Gastrocnemius medialis (tissue), 4 donors: ENCODE data around the gene NTMT1.

Source experiments
- CTCF ChIP-seq, 5 experiments: fragments of 450-650 bp in 3 of 5; fragments of 200-600 bp in 2 of 5; sonication (generic) in 2 of 5; IDR thresholded peaks in 4 of 5; conservative IDR thresholded peaks in 1 of 5; 1 replicate in 4 of 5; 2 replicates in 1 of 5; pipeline ENCODE4 v1.5.1; 2016 to 2019; ENCODE audit warnings: antibody characterized with exemption in 5 of 5, mild to moderate bottlenecking in 3 of 5, moderate library complexity in 3 of 5
- POLR2A ChIP-seq, 2 donors: fragments of 450-650 bp; IDR thresholded peaks; one replicate each; pipeline ENCODE4 v1.6.1; 2017; ENCODE audit warnings: antibody characterized with exemption in 2 of 2, mild to moderate bottlenecking in 2 of 2, moderate library complexity in 2 of 2

GRCh38 chr9:129644365-129644764 lies 18.4 kb downstream of the NTMT1 start:
- TF ChIP-seq POLR2A (IDR thresholded peaks at IDR 0.05): no peak
- TF ChIP-seq CTCF (IDR thresholded peaks at IDR 0.05 in 4 of 5, conservative IDR thresholded peaks at IDR 0.05 in 1 of 5): no peak
